RPMI7951 (cell line): ENCODE data around the gene CCDC51. TPM values are rescaled to one million over a fixed set of nuclear protein-coding genes. Genes with fewer than 3 reads are reported as not detected.

ENCODE experiments used
- total RNA-seq: library from RNA; depleted of rRNA; stranded (reverse); fragments of >200 nt; shearing (Covaris generic); gene quantifications from 2 replicates; pipeline ENCODE4 v1.2.3, GENCODE V29; 2014; rRNA removed

Gene CCDC51
- total RNA-seq, 1 experiment from 2014 or later, result 21.6 TPM

Other genes starting within 250 kb of the CCDC51 start
- 0.20 TPM in 1 of 2 replicates, not detected in the other for gene CAMP, start 216.6 kb downstream of the CCDC51 start, total RNA-seq
- gene ZNF589, start 199.0 kb downstream of the CCDC51 start, total RNA-seq, result 2.9 and 3.0 TPM in 2 replicates
- gene NME6, start 138.8 kb downstream of the CCDC51 start, total RNA-seq, result 28.5 and 38.1 TPM in 2 replicates
- gene SPINK8, start 106.5 kb downstream of the CCDC51 start, total RNA-seq, result not detected in 2 replicates
- gene FBXW12, start 67.9 kb downstream of the CCDC51 start, total RNA-seq, result not detected in 2 replicates
- 4.7 and 14.2 TPM in 2 replicates for gene PLXNB1, start 10.0 kb downstream of the CCDC51 start, total RNA-seq
- 726 and 838 TPM in 2 replicates for gene TMA7, start 138 bp upstream of the CCDC51 start, total RNA-seq
- 10.7 and 14.3 TPM in 2 replicates for gene ATRIP, start 6.6 kb upstream of the CCDC51 start, total RNA-seq
- 206 and 217 TPM in 2 replicates for gene SHISA5, start 64.1 kb upstream of the CCDC51 start, total RNA-seq
- 41.2 and 56.9 TPM in 2 replicates for gene PFKFB4, start 116.7 kb upstream of the CCDC51 start, total RNA-seq
- gene UCN2, start 123.7 kb upstream of the CCDC51 start, total RNA-seq, result 4.3 and 7.2 TPM in 2 replicates
- 110 and 141 TPM in 2 replicates for gene COL7A1, start 155.2 kb upstream of the CCDC51 start, total RNA-seq
- 393 and 540 TPM in 2 replicates for gene UQCRC1, start 169.5 kb upstream of the CCDC51 start, total RNA-seq
- gene TMEM89, start 181.7 kb upstream of the CCDC51 start, total RNA-seq, result not detected in 2 replicates
- 32.3 and 35.1 TPM in 2 replicates for gene SLC26A6, start 195.3 kb upstream of the CCDC51 start, total RNA-seq
- gene CELSR3, start 222.8 kb upstream of the CCDC51 start, total RNA-seq, result 0.98 and 1.1 TPM in 2 replicates
- 25.7 and 29.6 TPM in 2 replicates for gene NCKIPSD, start 245.8 kb upstream of the CCDC51 start, total RNA-seq